ENCODE data around the gene RGS13. TPM values are rescaled to one million over a fixed set of nuclear protein-coding genes. Genes with fewer than 3 reads are reported as not detected.

RGS13 gene
- total RNA-seq, 1 donor = under 0.01 TPM

GRCh38 chr1:192626366-192627179, 9.4 kb upstream of the RGS13 start:
- no peak for DNase-seq (ENCODE audit: low read depth in 2 of 3, low spot score in 2 of 3)

- DNase-seq (ENCODE audit: low read depth in 2 of 3, low spot score in 2 of 3) = no peak
Observed at GRCh38 chr1:192627901-192628300, 8.0 kb upstream of the RGS13 start.

GRCh38 chr1:192628396-192629057, 7.4 kb upstream of the RGS13 start:
- no peak for DNase-seq (ENCODE audit: low read depth in 2 of 3, low spot score in 2 of 3)

- no peak for DNase-seq (ENCODE audit: low read depth in 2 of 3, low spot score in 2 of 3)
Observed at GRCh38 chr1:192629612-192630011, 6.3 kb upstream of the RGS13 start.

- no peak for DNase-seq (ENCODE audit: low read depth in 2 of 3, low spot score in 2 of 3)
Observed at GRCh38 chr1:192630521-192631287, 5.2 kb upstream of the RGS13 start.

- DNase-seq (ENCODE audit: low read depth in 2 of 3, low spot score in 2 of 3) = no peak
Observed at GRCh38 chr1:192631749-192632148, 4.2 kb upstream of the RGS13 start.

GRCh38 chr1:192632188-192632587, 3.8 kb upstream of the RGS13 start:
- no peak for DNase-seq (ENCODE audit: low read depth in 2 of 3, low spot score in 2 of 3)

- no peak for DNase-seq (ENCODE audit: low read depth in 2 of 3, low spot score in 2 of 3)
Observed at GRCh38 chr1:192632641-192633532, 3.1 kb upstream of the RGS13 start.

- DNase-seq (ENCODE audit: low read depth in 2 of 3, low spot score in 2 of 3) = no peak
Observed at GRCh38 chr1:192633533-192634253, 2.3 kb upstream of the RGS13 start.

- DNase-seq (ENCODE audit: low read depth in 2 of 3, low spot score in 2 of 3) = no peak
Observed at GRCh38 chr1:192635041-192635440, 906 bp upstream of the RGS13 start.

GRCh38 chr1:192639607-192640368, 3.8 kb downstream of the RGS13 start:
- DNase-seq (ENCODE audit: low read depth in 2 of 3, low spot score in 2 of 3) = no peak

GRCh38 chr1:192652159-192652558, 16.2 kb downstream of the RGS13 start:
- DNase-seq (ENCODE audit: low read depth in 2 of 3, low spot score in 2 of 3) = no peak

- DNase-seq (ENCODE audit: low read depth in 2 of 3, low spot score in 2 of 3) = no peak
Observed at GRCh38 chr1:192654120-192654519, 18.2 kb downstream of the RGS13 start.

- no peak for DNase-seq (ENCODE audit: low read depth in 2 of 3, low spot score in 2 of 3)
Observed at GRCh38 chr1:192654591-192655251, 18.8 kb downstream of the RGS13 start.

GRCh38 chr1:192657760-192658159, 21.8 kb downstream of the RGS13 start:
- no peak for DNase-seq (ENCODE audit: low read depth in 2 of 3, low spot score in 2 of 3)

GRCh38 chr1:192658255-192658654, 22.3 kb downstream of the RGS13 start:
- no peak for DNase-seq (ENCODE audit: low read depth in 2 of 3, low spot score in 2 of 3)

GRCh38 chr1:192660613-192661012, 24.7 kb downstream of the RGS13 start:
- DNase-seq (ENCODE audit: low read depth in 2 of 3, low spot score in 2 of 3) = no peak

- no peak for DNase-seq (ENCODE audit: low read depth in 2 of 3, low spot score in 2 of 3)
Observed at GRCh38 chr1:192668409-192668983, 32.5 kb downstream of the RGS13 start.
